ENCODE data around the gene SUPT3H. TPM values are rescaled to one million over a fixed set of nuclear protein-coding genes. Genes with fewer than 3 reads are reported as not detected.
"Not testable (repeated sequence)": the region's sequence is repeated elsewhere in the genome, so short reads cannot be mapped to it uniquely, and the experiment has no call there.

SUPT3H gene
- polyA plus RNA-seq, 3 donors: 2.4 to 3.5 (median 2.5) TPM

DNA sequence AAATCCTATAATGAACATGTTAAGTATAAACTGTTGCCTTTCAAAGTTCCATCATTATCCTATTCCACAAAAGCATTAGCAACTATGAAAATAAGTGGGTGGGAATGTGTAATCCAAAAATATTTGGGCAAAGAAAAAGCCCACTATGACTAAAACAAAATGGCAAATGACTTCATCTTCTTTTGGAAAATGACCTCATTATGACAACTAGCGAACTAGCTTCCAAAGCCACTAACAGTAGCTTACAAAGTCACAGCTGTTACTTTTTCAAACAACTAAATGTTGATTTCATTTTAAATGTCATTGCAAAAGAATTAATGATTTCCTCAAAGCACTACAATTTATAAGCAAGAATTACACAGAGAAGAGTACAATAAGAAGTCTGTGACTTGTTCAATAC is 99.4 kb downstream of the SUPT3H start:
- H3K36me3 ChIP-seq (replicated peaks in 1 of 2; ENCODE audit: control insufficient read depth in 1 of 2, insufficient read depth in 2 of 2, low read length in 2 of 2): no peaks in the 10 kb centered on the region
- no peaks in the 10 kb centered on the region for H4K20me1 ChIP-seq (ENCODE audit: insufficient read depth, low read length)
- no peak overlapping the region for H3K4me3 ChIP-seq (replicated peaks in 1 of 3; ENCODE audit: low read depth in 2 of 3, low read length in 3 of 3)
- WGBS (ENCODE audit: insufficient coverage): no CpG with 5 or more reads among the region's 1 CpG
- no peak for DNase-seq
- intact Hi-C loops (cut with micrococcal nuclease): no loop called here
- no peak overlapping the region for H3K9ac ChIP-seq (ENCODE audit: insufficient read depth, low read length, poor library complexity, severe bottlenecking)
- no peak overlapping the region for H3K27ac Mint-ChIP-seq
- no peaks in the 10 kb centered on the region for H3K4me1 ChIP-seq (ENCODE audit: control insufficient read depth in 1 of 2, insufficient read depth in 2 of 2, low read length in 2 of 2)
- H3K27ac ChIP-seq (ENCODE audit: low read depth in 1 of 2, low read length in 2 of 2): no peak overlapping the region
- no peak overlapping the region for H3K4me3 Mint-ChIP-seq
- H3K36me3 Mint-ChIP-seq: peaks cover 0 to 5% of the 10 kb centered on the region in 2 donors
- TF ChIP-seq, protein P1, sequence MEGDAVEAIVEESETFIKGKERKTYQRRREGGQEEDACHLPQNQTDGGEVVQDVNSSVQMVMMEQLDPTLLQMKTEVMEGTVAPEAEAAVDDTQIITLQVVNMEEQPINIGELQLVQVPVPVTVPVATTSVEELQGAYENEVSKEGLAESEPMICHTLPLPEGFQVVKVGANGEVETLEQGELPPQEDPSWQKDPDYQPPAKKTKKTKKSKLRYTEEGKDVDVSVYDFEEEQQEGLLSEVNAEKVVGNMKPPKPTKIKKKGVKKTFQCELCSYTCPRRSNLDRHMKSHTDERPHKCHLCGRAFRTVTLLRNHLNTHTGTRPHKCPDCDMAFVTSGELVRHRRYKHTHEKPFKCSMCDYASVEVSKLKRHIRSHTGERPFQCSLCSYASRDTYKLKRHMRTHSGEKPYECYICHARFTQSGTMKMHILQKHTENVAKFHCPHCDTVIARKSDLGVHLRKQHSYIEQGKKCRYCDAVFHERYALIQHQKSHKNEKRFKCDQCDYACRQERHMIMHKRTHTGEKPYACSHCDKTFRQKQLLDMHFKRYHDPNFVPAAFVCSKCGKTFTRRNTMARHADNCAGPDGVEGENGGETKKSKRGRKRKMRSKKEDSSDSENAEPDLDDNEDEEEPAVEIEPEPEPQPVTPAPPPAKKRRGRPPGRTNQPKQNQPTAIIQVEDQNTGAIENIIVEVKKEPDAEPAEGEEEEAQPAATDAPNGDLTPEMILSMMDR (IDR thresholded peaks at IDR 0.05): no peak
- no peaks in the 10 kb centered on the region for H3K27me3 ChIP-seq (ENCODE audit: control insufficient read depth in 2 of 2, insufficient read depth in 2 of 2, low read length in 2 of 2)
- H3K79me2 ChIP-seq (ENCODE audit: insufficient read depth, low read length): no peaks in the 10 kb centered on the region
- H2AFZ ChIP-seq (ENCODE audit: insufficient read depth, low read depth, low read length, poor library complexity, severe bottlenecking): no peak overlapping the region
- no peaks in the 10 kb centered on the region for H3K27me3 Mint-ChIP-seq (ENCODE audit: low read depth in 3 of 3)
- H3K4me2 ChIP-seq (replicated peaks; ENCODE audit: extremely low read depth, low read length, poor library complexity, severe bottlenecking): no peak overlapping the region
- H3K4me1 Mint-ChIP-seq: no peaks in the 10 kb centered on the region
- peaks cover 0 to 18% of the 10 kb centered on the region in 2 donors for H3K9me3 ChIP-seq (replicated peaks in 1 of 2; ENCODE audit: control insufficient read depth in 1 of 2, insufficient read depth in 1 of 2, low read length in 2 of 2)
- peaks cover 12 to 21% (median 16%) of the 10 kb centered on the region in 7 donors for H3K9me3 Mint-ChIP-seq

DNA sequence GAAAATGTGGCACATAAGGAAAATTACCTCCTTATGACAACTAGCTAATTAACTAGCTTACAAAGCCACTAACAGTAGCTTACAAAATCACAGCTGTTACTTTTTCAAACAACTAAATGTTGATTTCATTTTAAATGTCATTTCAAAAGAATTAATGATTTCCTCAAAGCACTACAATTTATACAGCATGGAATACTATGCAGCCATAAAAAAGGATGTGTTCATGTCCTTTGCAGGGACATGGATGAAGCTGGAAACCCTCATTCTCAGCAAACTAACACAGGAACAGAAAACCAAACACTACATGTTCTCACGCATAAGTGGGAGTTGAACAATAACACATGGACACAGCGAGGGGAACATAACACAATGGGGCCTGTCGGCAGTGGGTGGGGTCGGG is 100.0 kb downstream of the SUPT3H start:
- H3K4me3 Mint-ChIP-seq; H3K4me3 ChIP-seq (replicated peaks in 1 of 3; ENCODE audit: low read depth in 2 of 3, low read length in 3 of 3); H3K79me2 ChIP-seq (ENCODE audit: insufficient read depth, low read length); H4K20me1 ChIP-seq (ENCODE audit: insufficient read depth, low read length); H3K4me1 Mint-ChIP-seq; H3K9ac ChIP-seq (ENCODE audit: insufficient read depth, low read length, poor library complexity, severe bottlenecking); H3K4me2 ChIP-seq (replicated peaks; ENCODE audit: extremely low read depth, low read length, poor library complexity, severe bottlenecking); H3K36me3 ChIP-seq (replicated peaks in 1 of 2; ENCODE audit: control insufficient read depth in 1 of 2, insufficient read depth in 2 of 2, low read length in 2 of 2); H3K27ac ChIP-seq (ENCODE audit: low read depth in 1 of 2, low read length in 2 of 2); H2AFZ ChIP-seq (ENCODE audit: insufficient read depth, low read depth, low read length, poor library complexity, severe bottlenecking); DNase-seq; H3K27me3 ChIP-seq (ENCODE audit: control insufficient read depth in 2 of 2, insufficient read depth in 2 of 2, low read length in 2 of 2); H3K36me3 Mint-ChIP-seq; H3K27me3 Mint-ChIP-seq (ENCODE audit: low read depth in 3 of 3); H3K27ac Mint-ChIP-seq; H3K4me1 ChIP-seq (ENCODE audit: control insufficient read depth in 1 of 2, insufficient read depth in 2 of 2, low read length in 2 of 2); intact Hi-C loops (cut with micrococcal nuclease): not testable (repeated sequence)
- peaks cover 0 to 18% of the 10 kb centered on the region in 2 donors for H3K9me3 ChIP-seq (replicated peaks in 1 of 2; ENCODE audit: control insufficient read depth in 1 of 2, insufficient read depth in 1 of 2, low read length in 2 of 2)
- no CpG with 5 or more reads among the region's 4 CpGs for WGBS (ENCODE audit: insufficient coverage)
- H3K9me3 Mint-ChIP-seq: peaks cover 13 to 21% (median 16%) of the 10 kb centered on the region in 7 donors
